H1 (cell line): Measurements from ENCODE around the gene COL5A3. TPM values are rescaled to one million over a fixed set of nuclear protein-coding genes. Genes with fewer than 3 reads are reported as not detected.

Experiments used
- CTCF ChIA-PET: fragments of 300-600 bp; sonication (Branson Sonifier 250); formaldehyde crosslinking; loops from one replicate; lab custom pipeline; 2021; ENCODE audit not compliant: partially characterized antibody; lab: Charles Lee
- POLR2A ChIA-PET: fragments of 300-600 bp; sonication (Branson Sonifier 250); formaldehyde crosslinking; loops from one replicate; lab custom pipeline; 2021; ENCODE audit warnings: inconsistent platforms; ENCODE audit not compliant: partially characterized antibody; lab: Charles Lee
- DNase-seq, 2 experiments: peaks; one replicate each; pipeline versions ENCODE4 v3.0.0 to v3.0.0-alpha.2; 2010 to 2022; ENCODE audit warnings: low spot score in 2 of 2, low read depth in 1 of 2, mixed read lengths in 1 of 2
- FAIRE-seq: peaks from 2 replicates; lab custom pipeline; 2011; peaks lifted over from hg19 to GRCh38; lab: Jason Lieb, UNC
- H2AFZ ChIP-seq: 2 replicates; pipeline ENCODE4 v1.8.1; 2012; ENCODE audit warnings: low read length, inconsistent platforms
- H2AK5ac ChIP-seq: 2 replicates; pipeline ENCODE4 v1.6.1; 2013; ENCODE audit warnings: low read depth, low read length
- H2BK120ac ChIP-seq: replicated peaks from 2 replicates; pipeline ENCODE3; 2013; ENCODE audit warnings: low read depth, low read length, inconsistent platforms
- H2BK12ac ChIP-seq: 2 replicates; pipeline ENCODE4 v1.6.1; 2013; ENCODE audit warnings: low read depth, low read length
- H2BK15ac ChIP-seq: 2 replicates; pipeline ENCODE4 v1.6.1; 2013; ENCODE audit warnings: low read length
- H2BK20ac ChIP-seq: 2 replicates; pipeline ENCODE4 v1.6.1; 2013; ENCODE audit warnings: low read length
- H2BK5ac ChIP-seq: 2 replicates; pipeline ENCODE4 v1.6.1; 2013; ENCODE audit warnings: low read depth, low read length
- H3K14ac ChIP-seq: 2 replicates; pipeline ENCODE4 v1.6.1; 2013; ENCODE audit warnings: inconsistent platforms; ENCODE audit not compliant: insufficient read length
- H3K18ac ChIP-seq: 2 replicates; pipeline ENCODE4 v1.6.1; 2013; ENCODE audit warnings: low read length; ENCODE audit errors: extremely low read depth
- H3K23ac ChIP-seq: 2 replicates; pipeline ENCODE4 v1.6.1; 2013; ENCODE audit warnings: inconsistent platforms; ENCODE audit not compliant: insufficient read length
- H3K23me2 ChIP-seq: 2 replicates; pipeline ENCODE4 v1.6.1; 2013; ENCODE audit warnings: low read depth, low read length
- H3K27ac ChIP-seq: 2 replicates; pipeline ENCODE4 v1.6.1; 2011; ENCODE audit warnings: low read depth, low read length, inconsistent platforms
- H3K27me3 ChIP-seq, 4 experiments: replicated peaks in 1 of 4; 1 replicate in 1 of 4; 2 replicates in 3 of 4; pipeline versions ENCODE4 v1.6.1 to v1.8.1; 2011 to 2013; ENCODE audit warnings: low read length in 3 of 4, mild to moderate bottlenecking in 3 of 4, inconsistent platforms in 2 of 4, mixed read lengths in 2 of 4, moderate library complexity in 1 of 4; ENCODE audit not compliant: control insufficient read depth in 3 of 4, insufficient read depth in 3 of 4; ENCODE audit errors: extremely low read depth in 1 of 4
- H3K36me3 ChIP-seq, 4 experiments: 2 replicates each; pipeline versions ENCODE4 v1.6.1 to v1.8.1; 2011 to 2013; ENCODE audit warnings: mild to moderate bottlenecking in 4 of 4, low read length in 3 of 4, moderate library complexity in 2 of 4, control low read depth in 1 of 4, inconsistent platforms in 1 of 4; ENCODE audit not compliant: insufficient read depth in 4 of 4, control insufficient read depth in 2 of 4
- H3K4ac ChIP-seq: replicated peaks from 2 replicates; pipeline ENCODE3; 2013; ENCODE audit warnings: low read length, low read depth, mixed read lengths, inconsistent platforms; ENCODE audit not compliant: insufficient read length
- H3K4me1 ChIP-seq, 4 experiments: replicated peaks in 1 of 4; 1 replicate in 1 of 4; 2 replicates in 3 of 4; pipeline versions ENCODE4 v1.6.1 to v1.8.1; 2011 to 2013; ENCODE audit warnings: low read length in 3 of 4, inconsistent platforms in 2 of 4, mixed read lengths in 1 of 4; ENCODE audit not compliant: insufficient read depth in 4 of 4, control insufficient read depth in 3 of 4
- H3K4me2 ChIP-seq, 2 experiments: 2 replicates each; pipeline versions ENCODE4 v1.6.1 to v1.8.1; 2011 to 2013; ENCODE audit warnings: low read depth in 2 of 2, low read length in 2 of 2, control low read depth in 1 of 2, inconsistent platforms in 1 of 2, mild to moderate bottlenecking in 1 of 2; ENCODE audit not compliant: insufficient read depth in 1 of 2
- H3K4me3 ChIP-seq, 4 experiments: fragments of 200-600, 300-600 bp in 1 of 4; sonication (generic), shearing (Covaris generic), sonication (Bioruptor Twin) in 1 of 4; 2 replicates each; pipeline versions ENCODE4 v1.5.1 to v1.8.1; 2011 to 2016; ENCODE audit warnings: low read length in 4 of 4, low read depth in 3 of 4, control low read depth in 2 of 4, inconsistent platforms in 2 of 4, mild to moderate bottlenecking in 2 of 4, mixed read lengths in 1 of 4, moderate library complexity in 1 of 4; ENCODE audit not compliant: insufficient read depth in 2 of 4; ENCODE audit errors: extremely low read depth in 1 of 4
- H3K56ac ChIP-seq: replicated peaks from 2 replicates; pipeline ENCODE3; 2013; ENCODE audit warnings: low read depth, mild to moderate bottlenecking, mixed read lengths, low read length, inconsistent platforms; ENCODE audit not compliant: insufficient read length
- H3K79me1 ChIP-seq: 2 replicates; pipeline ENCODE4 v1.6.1; 2013; ENCODE audit warnings: low read depth, low read length, control low read depth
- H3K79me2 ChIP-seq, 2 experiments: 2 replicates each; pipeline versions ENCODE4 v1.6.1 to v1.8.1; 2012 to 2013; ENCODE audit warnings: low read length in 2 of 2, mild to moderate bottlenecking in 2 of 2, inconsistent platforms in 1 of 2; ENCODE audit not compliant: insufficient read depth in 2 of 2, control insufficient read depth in 1 of 2
- H3K9ac ChIP-seq, 4 experiments: replicated peaks in 1 of 4; 1 replicate in 1 of 4; 2 replicates in 3 of 4; pipeline versions ENCODE4 v1.6.1 to v1.8.1; 2011 to 2013; ENCODE audit warnings: low read depth in 3 of 4, low read length in 3 of 4, control low read depth in 2 of 4, mild to moderate bottlenecking in 2 of 4, moderate library complexity in 2 of 4, inconsistent platforms in 1 of 4; ENCODE audit errors: extremely low read depth in 1 of 4
- H3K9me3 ChIP-seq, 2 experiments: 2 replicates each; pipeline versions ENCODE4 v1.6.1 to v1.8.1; 2012 to 2013; ENCODE audit warnings: mild to moderate bottlenecking in 2 of 2, moderate library complexity in 2 of 2, control low read depth in 1 of 2, inconsistent platforms in 1 of 2, low read depth in 1 of 2, low read length in 1 of 2, mixed read lengths in 1 of 2; ENCODE audit not compliant: insufficient read depth in 2 of 2
- H4K20me1 ChIP-seq, 2 experiments: replicated peaks in 1 of 2; 2 replicates each; pipeline versions ENCODE3 to v1.8.1; 2011 to 2013; ENCODE audit warnings: inconsistent platforms in 2 of 2, low read length in 2 of 2, mild to moderate bottlenecking in 1 of 2; ENCODE audit not compliant: insufficient read depth in 2 of 2, control insufficient read depth in 1 of 2
- H4K5ac ChIP-seq: 2 replicates; pipeline ENCODE4 v1.6.1; 2013; ENCODE audit warnings: low read length, low read depth, mixed read lengths, inconsistent platforms; ENCODE audit not compliant: insufficient read length
- H4K8ac ChIP-seq: 2 replicates; pipeline ENCODE4 v1.8.0; 2013; ENCODE audit warnings: mild to moderate bottlenecking, moderate library complexity, low read length, inconsistent platforms; ENCODE audit not compliant: insufficient read depth; ENCODE audit errors: extremely low read depth
- H4K91ac ChIP-seq: replicated peaks from 2 replicates; pipeline ENCODE3; 2013; ENCODE audit warnings: low read length, mixed read lengths, inconsistent platforms; ENCODE audit not compliant: insufficient read length
- EZH2 ChIP-seq: fragments of 200-600 bp; sonication (generic); IDR thresholded peaks from 2 replicates; pipeline ENCODE4 v1.7.1; 2012; ENCODE audit warnings: low read depth, mild to moderate bottlenecking, moderate library complexity, low read length, inconsistent platforms; ENCODE audit not compliant: severe bottlenecking
- KDM1A ChIP-seq: fragments of 200-600, 300-600 bp; sonication (generic); IDR thresholded peaks from 2 replicates; pipeline ENCODE4 v1.7.1; 2016; ENCODE audit warnings: mild to moderate bottlenecking, low read length, borderline replicate concordance
- NRF1 ChIP-seq: IDR thresholded peaks from 2 replicates; pipeline ENCODE4 v1.6.1; 2011; ENCODE audit warnings: mild to moderate bottlenecking, low read depth, low read length, improper control_type of control experiment
- POLR2A ChIP-seq, 2 experiments: IDR thresholded peaks; 1 replicate in 1 of 2; 2 replicates in 1 of 2; pipeline ENCODE4 v1.6.1; 2011; ENCODE audit warnings: low read depth in 2 of 2, low read length in 2 of 2, mild to moderate bottlenecking in 2 of 2; ENCODE audit errors: control extremely low read depth in 1 of 2
- RNF2 ChIP-seq: fragments of 200-900, 300-1000 bp; sonication (generic); IDR thresholded peaks from 2 replicates; pipeline ENCODE4 v1.7.1; 2016; ENCODE audit warnings: borderline replicate concordance, low read depth, mild to moderate bottlenecking, antibody characterized with exemption, low read length; ENCODE audit not compliant: poor library complexity, severe bottlenecking; ENCODE audit errors: missing control alignments
- SAP30 ChIP-seq: fragments of 300-600 bp; sonication (generic); IDR thresholded peaks from 2 replicates; pipeline ENCODE4 v1.7.1; 2012; ENCODE audit warnings: low read length, moderate library complexity, mild to moderate bottlenecking, inconsistent platforms; ENCODE audit not compliant: insufficient read depth, insufficient replicate concordance
- SIRT6 ChIP-seq: IDR thresholded peaks from one replicate; pipeline ENCODE4 v1.7.1; 2012; ENCODE audit warnings: low read length, inconsistent platforms
- SIX5 ChIP-seq: IDR thresholded peaks from 2 replicates; pipeline ENCODE4 v1.6.1; 2011; ENCODE audit warnings: mild to moderate bottlenecking, low read depth, low read length
- SP1 ChIP-seq: IDR thresholded peaks from 2 replicates; pipeline ENCODE4 v1.6.1; 2011; ENCODE audit warnings: low read depth, low read length
- SP2 ChIP-seq: IDR thresholded peaks from 2 replicates; pipeline ENCODE4 v1.6.1; 2012; ENCODE audit warnings: mild to moderate bottlenecking, low read length, inconsistent platforms
- YY1 ChIP-seq: IDR thresholded peaks from 2 replicates; pipeline ENCODE4 v1.6.1; 2011; ENCODE audit warnings: low read depth, mild to moderate bottlenecking, low read length
- ZNF274 ChIP-seq: IDR thresholded peaks from 2 replicates; pipeline ENCODE4 v1.7.0; 2012; ENCODE audit warnings: low read length, borderline replicate concordance; ENCODE audit errors: extremely low read depth
- WGBS, 2 experiments: shearing (Covaris generic) in 1 of 2; methylation state at CpG; one replicate each; pipeline versions ENCODE4 v1.1.6 to v1.1.7; 2013 to 2015; ENCODE audit warnings: low lambda C conversion rate in 2 of 2, mixed read lengths in 2 of 2, inconsistent platforms in 1 of 2, low coverage in 1 of 2, missing lambda C conversion rate in 1 of 2; ENCODE audit not compliant: insufficient replicate concordance in 2 of 2, insufficient coverage in 1 of 2, insufficient read length in 1 of 2; ENCODE audit errors: extremely low coverage in 1 of 2, missing lambda C conversion rate in 1 of 2; 5-methylcytosine and 5-hydroxymethylcytosine counted together
- polyA plus RNA-seq, 7 experiments: library from polyadenylated mRNA; depleted of rRNA in 3 of 7; stranded (reverse) in 5 of 7; unstranded in 2 of 7; fragments of >200 nt in 5 of 7; fragments of 200-250 nt in 2 of 7; gene quantifications; 1 replicate in 5 of 7; 2 replicates in 1 of 7; 4 replicates in 1 of 7; pipeline versions ENCODE4 v1.2.1 to v1.2.3, GENCODE V29; 2011 to 2013; ENCODE audit warnings: missing spikeins in 2 of 7, mixed read lengths in 2 of 7
- total RNA-seq: library from RNA; stranded (reverse); fragmentation: NEBNext Ultra II Directional; extraction: Animal tissue kit (Norgen Biotek cat#: 25700); gene quantifications from 2 replicates; pipeline ENCODE4 v1.2.1, GENCODE V29; 2021

The COL5A3 gene
- total and polyA plus RNA-seq, 2 of the 8 experiments (the other 6 are each of a cell fraction or from before 2014, with no cell fraction given) = 0.67 to 0.74 TPM

GRCh38 chr19:10037367-10037766 lies 27.1 kb upstream of the COL5A3 start:
- no peak overlapping the region for H3K14ac ChIP-seq
- WGBS, 2 experiments = 52% methylated on average over 4 of the region's 4 CpGs; no CpG with 5 or more reads in 1 of the 2 experiments
- H3K18ac ChIP-seq = no peak overlapping the region

More at GRCh38 chr19:10037367-10037766, 27.1 kb upstream of the COL5A3 start:
- Histone ChIP-seq H3K79me1 (no peaks in the 10 kb centered on the region), H3K79me2 (no peaks in the 10 kb centered on the region), H3K27ac (no peak overlapping the region), H3K4me1 (no peaks in the 10 kb centered on the region), H4K8ac (no peak overlapping the region), H3K9me3 (peaks cover 26 to 27% of the 10 kb centered on the region in 2 experiments), H2AK5ac (no peak overlapping the region), H2BK12ac (no peak overlapping the region), H4K91ac (no peak overlapping the region), H2BK15ac (no peak overlapping the region), H3K36me3 (no peaks in the 10 kb centered on the region), H3K23ac (no peak overlapping the region), H3K4ac (no peak overlapping the region), H2AFZ (no peak overlapping the region), H3K23me2 (no peaks in the 10 kb centered on the region), H2BK20ac (no peak overlapping the region), H2BK120ac (no peak overlapping the region), H3K4me2 (no peak overlapping the region), H4K20me1 (no peaks in the 10 kb centered on the region), H2BK5ac (no peak overlapping the region), H3K9ac (no peak overlapping the region), H3K4me3 (no peak overlapping the region), H3K27me3 (no peaks in the 10 kb centered on the region; a peak in 1 of 7 replicates), H3K56ac (no peak overlapping the region), H4K5ac (no peak overlapping the region)
- TF ChIP-seq SIX5 (no peak), SIRT6 (no peak), RNF2 (no peak), NRF1 (no peak), SP1 (no peak), POLR2A (IDR thresholded peaks at IDR 0.05; ENCODE audit: control extremely low read depth in 1 of 2, low read depth in 2 of 2, low read length in 2 of 2) (no peak), EZH2 (no peak), KDM1A (no peak), ZNF274 (no peak), SP2 (no peak), YY1 (no peak), SAP30 (no peak)
- no peak for DNase-seq
- no peak for FAIRE-seq
- POLR2A ChIA-PET = interaction anchor here (1.0 kb wide), 1 partner anchor 77 kb away, joined by 3 read pairs; no protein-coding TSS in a partner anchor
- CTCF ChIA-PET = interaction anchor here (0.9 to 3.8 kb wide), 3 partner anchors 15 to 106 kb away, joined by 3 to 15 read pairs (median 3); no protein-coding TSS in a partner anchor
